GM19351 (cell line): ENCODE measurements around the gene PARD3.
"Not testable (repeated sequence)": the region's sequence is repeated elsewhere in the genome, so short reads cannot be mapped to it uniquely, and the experiment has no call there.

Experiments
- ATAC-seq: cut with Tn5 transposase; IDR thresholded peaks from one replicate; pipeline ENCODE4 v1.9.1; 2021; ENCODE audit warnings: mild to moderate bottlenecking, moderate library complexity; ENCODE audit not compliant: unreplicated experiment

Gene PARD3

GRCh38 chr10:34815185-34816084, at the start of gene PARD3:
Gene PARD3, minus strand, starts transcription at chr10:34815296. Its CDS starts 301 bp downstream, at chr10:34814995.
- no peak for ATAC-seq

- no peak for ATAC-seq
These were observed 49.3 kb upstream of the PARD3 start for GRCh38 chr10:34864149-34865067.

- no peak for ATAC-seq
These were observed 47.8 kb upstream of the PARD3 start for GRCh38 chr10:34862892-34863291.

GRCh38 chr10:34861293-34862021, 46.4 kb upstream of the PARD3 start:
- no peak for ATAC-seq

- no peak for ATAC-seq
These were observed 44.1 kb upstream of the PARD3 start for GRCh38 chr10:34859170-34859569.

- ATAC-seq: no peak
These were observed 42.9 kb upstream of the PARD3 start for GRCh38 chr10:34858003-34858402.

- ATAC-seq: no peak
These were observed 39.1 kb upstream of the PARD3 start for GRCh38 chr10:34854147-34854601.

- ATAC-seq: no peak
These were observed 38.3 kb upstream of the PARD3 start for GRCh38 chr10:34853357-34853756.

GRCh38 chr10:34850558-34850957, 35.5 kb upstream of the PARD3 start:
- no peak for ATAC-seq

- ATAC-seq: no peak
These were observed 34.9 kb upstream of the PARD3 start for GRCh38 chr10:34850036-34850435.

- ATAC-seq: no peak
These were observed 30.0 kb upstream of the PARD3 start for GRCh38 chr10:34845070-34845469.

- ATAC-seq: no peak
These were observed 29.4 kb upstream of the PARD3 start for GRCh38 chr10:34844448-34844847.

- ATAC-seq: not testable (repeated sequence)
These were observed 28.4 kb upstream of the PARD3 start for GRCh38 chr10:34843470-34843869.

- no peak for ATAC-seq
These were observed 23.3 kb upstream of the PARD3 start for GRCh38 chr10:34838366-34838900.

GRCh38 chr10:34835908-34836508, 20.9 kb upstream of the PARD3 start:
- peak; percentile 83 for ATAC-seq

GRCh38 chr10:34834274-34834673, 19.2 kb upstream of the PARD3 start:
- ATAC-seq: no peak

- no peak for ATAC-seq
These were observed 15.2 kb upstream of the PARD3 start for GRCh38 chr10:34830217-34830822.

- no peak for ATAC-seq
These were observed 12.0 kb upstream of the PARD3 start for GRCh38 chr10:34826857-34827766.

- no peak for ATAC-seq
These were observed 11.1 kb upstream of the PARD3 start for GRCh38 chr10:34826221-34826620.
